Measurements from ENCODE around the gene UBTF.

UBTF gene

DNA sequence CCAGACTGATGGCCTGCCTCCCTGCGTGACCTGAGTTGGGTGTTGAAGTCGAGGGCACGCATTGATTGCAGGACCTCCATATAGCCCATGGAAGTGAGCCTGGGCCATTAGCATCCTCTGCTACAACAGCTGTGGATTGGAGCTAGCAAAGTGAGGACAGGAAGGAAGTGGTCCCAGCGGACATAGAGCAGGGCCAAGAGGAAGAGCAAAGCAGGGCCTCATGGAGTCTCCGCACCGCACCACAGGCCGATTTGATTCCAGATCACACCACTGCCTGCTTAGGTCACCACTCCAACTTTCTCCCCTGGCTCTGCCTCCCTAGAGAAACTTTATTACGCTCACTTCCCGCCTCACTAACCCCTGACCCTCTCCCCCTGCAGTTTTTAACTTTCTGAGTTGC lies 10.7 kb upstream of the UBTF start:
- H3K4me1 ChIP-seq (ENCODE audit: insufficient read depth, low read length): no peaks in the 10 kb centered on the region
- no peaks in the 10 kb centered on the region for H3K36me3 ChIP-seq (ENCODE audit: insufficient read depth, low read length)
- no peak overlapping the region for H3K4me3 ChIP-seq (ENCODE audit: low read length)
- H3K27me3 ChIP-seq (ENCODE audit: insufficient read depth, low read length): peaks cover 2% of the 10 kb centered on the region
- H2AFZ ChIP-seq (ENCODE audit: low read depth, low read length): no peak overlapping the region
- H3K9me3 ChIP-seq (ENCODE audit: low read length): no peaks in the 10 kb centered on the region

DNA sequence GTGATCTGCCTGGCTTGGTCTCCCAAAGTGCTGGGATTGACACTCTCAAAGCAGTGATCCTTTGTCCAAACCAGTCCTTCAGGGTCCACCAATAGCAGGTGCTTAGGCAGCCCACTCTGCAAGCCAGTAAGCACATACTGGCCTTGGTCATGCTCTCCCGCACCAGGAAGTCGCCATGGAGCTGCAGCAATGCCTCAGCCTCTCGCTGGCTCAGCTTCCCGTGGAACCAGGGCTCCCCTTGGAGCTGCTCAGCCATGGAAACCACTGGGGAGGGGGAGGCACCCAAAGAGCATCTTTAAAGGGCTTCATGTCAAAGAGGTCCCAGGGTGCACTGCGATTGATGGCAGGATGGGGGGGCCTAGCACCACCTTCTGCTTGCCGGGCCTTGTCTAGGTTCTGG lies 9.6 kb upstream of the UBTF start:
- peaks cover 2% of the 10 kb centered on the region for H3K27me3 ChIP-seq (ENCODE audit: insufficient read depth, low read length)
- H3K36me3 ChIP-seq (ENCODE audit: insufficient read depth, low read length): no peaks in the 10 kb centered on the region
- H2AFZ ChIP-seq (ENCODE audit: low read depth, low read length): no peak overlapping the region
- no peaks in the 10 kb centered on the region for H3K4me1 ChIP-seq (ENCODE audit: insufficient read depth, low read length)
- H3K4me3 ChIP-seq (ENCODE audit: low read length): no peak overlapping the region
- no peaks in the 10 kb centered on the region for H3K9me3 ChIP-seq (ENCODE audit: low read length)

DNA sequence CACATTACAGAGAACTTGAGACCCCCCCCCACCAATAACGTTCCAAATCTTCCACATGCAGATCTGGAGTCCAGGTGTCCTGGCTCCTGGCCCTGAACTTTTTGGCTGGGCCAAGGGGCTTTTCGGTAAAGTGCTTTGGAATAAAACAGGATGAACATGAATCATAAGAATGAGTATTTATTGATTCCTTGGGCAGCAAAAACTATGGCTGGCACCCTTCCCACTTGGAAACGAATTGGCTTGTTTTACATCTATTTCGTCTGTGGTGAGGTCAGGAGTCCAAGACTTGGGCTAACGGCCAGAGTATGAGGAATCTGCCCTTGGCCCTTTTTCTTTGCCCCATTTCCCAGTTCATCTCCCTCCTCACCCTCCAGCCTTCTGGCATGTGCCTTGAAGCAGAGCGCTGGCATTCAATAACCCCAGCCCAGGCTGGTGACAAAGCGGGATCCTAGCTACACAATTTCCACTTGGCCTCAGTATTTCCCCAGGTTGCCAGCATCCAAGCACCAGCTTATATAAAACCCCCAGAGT lies 4.1 kb upstream of the UBTF start:
- Histone ChIP-seq H3K4me1 (ENCODE audit: insufficient read depth, low read length) (peaks cover 9% of the 10 kb centered on the region), H3K36me3 (ENCODE audit: insufficient read depth, low read length) (no peaks in the 10 kb centered on the region), H3K4me3 (ENCODE audit: low read length) (no peak overlapping the region), H3K9me3 (ENCODE audit: low read length) (no peaks in the 10 kb centered on the region), H2AFZ (ENCODE audit: low read depth, low read length) (no peak overlapping the region), H3K27me3 (ENCODE audit: insufficient read depth, low read length) (no peaks in the 10 kb centered on the region)

DNA sequence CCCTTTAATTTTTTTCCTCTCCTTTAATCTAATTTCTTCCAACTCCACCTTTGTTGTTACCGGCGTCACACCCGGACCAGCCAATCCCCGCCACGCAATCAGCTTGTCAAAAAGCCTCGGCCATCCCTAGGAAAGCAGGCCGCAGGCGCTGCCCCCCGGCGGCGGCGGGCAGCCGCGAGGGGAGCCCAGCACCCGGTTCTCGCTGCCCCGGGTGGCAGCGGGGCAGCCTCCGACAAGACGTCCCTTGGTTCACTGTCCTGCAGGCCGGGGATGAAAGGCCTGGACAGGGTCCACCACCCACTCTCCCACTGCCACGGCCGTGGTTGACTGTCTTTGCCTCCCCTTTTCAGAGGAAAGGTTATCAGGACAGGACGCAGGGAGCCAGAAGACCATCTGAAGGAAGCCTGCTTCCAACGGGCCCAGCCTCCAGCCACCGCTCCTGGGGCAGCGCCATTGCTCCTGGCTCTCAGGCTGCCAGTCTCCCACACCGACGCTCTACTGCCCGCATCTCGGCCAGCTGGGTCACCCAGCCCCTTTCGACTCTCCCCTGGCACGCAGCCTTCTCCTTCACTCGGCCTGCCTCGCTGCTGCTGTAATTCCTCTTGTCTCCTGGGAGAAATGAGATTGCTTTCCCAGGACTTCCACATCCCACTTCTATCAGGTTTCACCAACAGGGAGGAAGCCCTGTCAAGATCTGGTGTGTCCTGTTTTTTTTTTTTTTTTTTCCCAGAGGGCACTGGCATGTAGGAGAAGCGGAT lies 2.8 kb upstream of the UBTF start:
- no peaks in the 10 kb centered on the region for H3K27me3 ChIP-seq (ENCODE audit: insufficient read depth, low read length)
- peaks cover 18% of the 10 kb centered on the region for H3K4me1 ChIP-seq (ENCODE audit: insufficient read depth, low read length)
- peak overlapping the region; percentile 94 for H3K4me3 ChIP-seq (ENCODE audit: low read length)
- peaks cover 2% of the 10 kb centered on the region for H3K36me3 ChIP-seq (ENCODE audit: insufficient read depth, low read length)
- H2AFZ ChIP-seq (ENCODE audit: low read depth, low read length): no peak overlapping the region
- no peaks in the 10 kb centered on the region for H3K9me3 ChIP-seq (ENCODE audit: low read length)

DNA sequence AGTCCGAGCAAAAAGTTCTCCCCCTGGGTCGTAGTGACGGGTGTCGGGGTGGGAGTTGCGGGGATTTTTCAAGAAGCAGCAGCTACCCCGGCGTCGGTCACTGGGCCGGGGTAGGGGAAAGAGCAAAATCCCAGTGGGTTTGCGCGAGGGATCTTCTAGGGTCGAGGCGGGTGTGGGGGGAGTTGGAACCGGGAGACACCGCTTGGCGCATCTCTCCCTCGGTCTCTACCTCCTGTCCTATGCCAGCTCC lies 2.3 kb upstream of the UBTF start:
- H3K4me3 ChIP-seq (ENCODE audit: low read length): peak overlapping the region; percentile 94
- peaks cover 21% of the 10 kb centered on the region for H3K4me1 ChIP-seq (ENCODE audit: insufficient read depth, low read length)

DNA sequence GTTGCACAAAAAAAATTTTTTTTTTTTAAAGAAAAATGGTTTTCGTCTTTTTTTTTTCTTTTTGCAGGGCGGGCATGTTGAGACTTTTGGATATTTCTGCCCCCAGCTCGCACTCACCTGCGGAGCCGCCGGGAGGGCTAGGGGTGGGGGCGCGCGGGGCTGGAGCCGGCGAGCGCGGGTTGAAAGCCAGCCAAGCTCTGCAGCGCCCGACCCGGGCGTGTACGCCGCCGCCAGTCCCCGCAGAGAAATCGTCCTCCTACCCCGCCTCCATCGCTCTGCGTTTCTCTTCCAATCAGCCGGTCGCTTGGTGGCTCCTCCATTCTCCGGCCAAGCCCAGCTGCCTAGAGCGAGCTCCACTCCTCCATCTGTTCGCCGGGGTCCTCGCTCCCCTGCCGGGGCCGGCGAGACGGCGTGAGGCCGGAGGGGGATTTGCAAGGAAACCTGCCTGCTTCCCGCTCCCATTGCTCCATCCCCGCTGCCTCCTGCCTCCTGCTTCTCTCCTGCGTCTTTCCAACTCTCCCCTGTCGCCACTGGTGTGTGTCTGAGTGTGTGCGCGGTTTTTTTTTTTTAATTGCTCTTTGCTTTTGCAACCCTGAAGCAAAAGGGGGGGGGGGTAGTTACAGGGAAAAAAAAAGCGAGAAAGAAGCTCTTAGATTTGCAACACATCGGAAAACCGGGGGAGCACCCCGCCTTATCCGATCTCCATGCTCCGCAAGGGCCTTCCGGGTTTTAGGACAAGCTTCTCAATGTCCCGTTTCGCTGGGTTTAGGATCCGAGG lies 1.8 kb upstream of the UBTF start:
- Histone ChIP-seq H3K4me3 (ENCODE audit: low read length) (peak overlapping the region; percentile 94), H3K36me3 (ENCODE audit: insufficient read depth, low read length) (peaks cover 12% of the 10 kb centered on the region), H2AFZ (ENCODE audit: low read depth, low read length) (no peak overlapping the region), H3K27me3 (ENCODE audit: insufficient read depth, low read length) (no peaks in the 10 kb centered on the region), H3K9me3 (ENCODE audit: low read length) (no peaks in the 10 kb centered on the region), H3K4me1 (ENCODE audit: insufficient read depth, low read length) (peaks cover 21% of the 10 kb centered on the region)

More for the DNA sequence above, 2.3 kb upstream of the UBTF start:
- Histone ChIP-seq H3K27me3 (ENCODE audit: insufficient read depth, low read length) (no peaks in the 10 kb centered on the region), H3K36me3 (ENCODE audit: insufficient read depth, low read length) (peaks cover 7% of the 10 kb centered on the region), H2AFZ (ENCODE audit: low read depth, low read length) (no peak overlapping the region), H3K9me3 (ENCODE audit: low read length) (no peaks in the 10 kb centered on the region)

DNA sequence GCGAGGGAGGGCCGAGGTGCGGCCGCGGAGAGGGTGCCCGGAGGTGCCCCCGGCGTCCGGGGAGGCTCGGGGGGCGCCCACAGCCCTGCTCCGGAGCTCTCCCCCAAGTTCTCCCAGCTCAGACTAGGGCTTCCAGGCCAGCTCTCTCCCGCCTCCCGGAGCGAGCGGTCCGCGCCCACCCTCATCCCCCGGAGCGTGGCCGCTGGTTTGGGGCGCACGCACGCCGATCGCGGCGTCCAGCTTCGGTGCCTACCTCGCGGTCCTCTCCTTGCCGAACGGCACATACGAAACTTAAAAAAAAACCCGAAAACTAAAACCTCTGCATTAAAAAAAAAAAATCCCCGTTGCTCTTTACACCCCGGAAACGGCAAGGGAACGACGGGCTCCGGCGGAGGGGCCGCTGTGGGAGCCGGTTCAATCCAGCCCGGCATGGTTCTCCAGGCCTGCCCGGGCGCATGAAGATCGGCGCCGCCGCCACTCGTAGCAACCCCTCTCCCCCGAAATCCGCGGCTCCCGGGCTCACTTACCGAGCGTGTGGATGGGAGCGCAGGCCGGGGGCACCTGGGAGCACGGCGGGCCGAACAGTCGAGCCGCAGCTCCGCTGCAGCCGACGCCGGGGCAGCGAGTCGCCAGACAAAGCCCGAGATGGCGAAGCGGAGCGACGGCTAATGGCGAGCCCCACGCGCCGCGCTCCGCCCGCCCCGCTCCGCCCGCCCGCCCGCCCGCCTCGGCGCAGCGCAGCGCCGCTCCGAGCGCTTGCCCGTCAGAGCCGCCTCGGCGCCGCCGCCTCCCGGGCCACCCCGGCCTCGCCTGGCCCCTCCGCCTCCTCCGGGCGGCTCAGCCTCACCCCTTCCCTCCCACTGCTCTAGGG lies 973 bp upstream of the UBTF start:
- H3K27me3 ChIP-seq (ENCODE audit: insufficient read depth, low read length): no peaks in the 10 kb centered on the region
- peak overlapping the region; percentile 94 for H3K4me3 ChIP-seq (ENCODE audit: low read length)
- H3K4me1 ChIP-seq (ENCODE audit: insufficient read depth, low read length): peaks cover 21% of the 10 kb centered on the region
- H3K36me3 ChIP-seq (ENCODE audit: insufficient read depth, low read length): peaks cover 20% of the 10 kb centered on the region
- no peaks in the 10 kb centered on the region for H3K9me3 ChIP-seq (ENCODE audit: low read length)
- no peak overlapping the region for H2AFZ ChIP-seq (ENCODE audit: low read depth, low read length)

DNA sequence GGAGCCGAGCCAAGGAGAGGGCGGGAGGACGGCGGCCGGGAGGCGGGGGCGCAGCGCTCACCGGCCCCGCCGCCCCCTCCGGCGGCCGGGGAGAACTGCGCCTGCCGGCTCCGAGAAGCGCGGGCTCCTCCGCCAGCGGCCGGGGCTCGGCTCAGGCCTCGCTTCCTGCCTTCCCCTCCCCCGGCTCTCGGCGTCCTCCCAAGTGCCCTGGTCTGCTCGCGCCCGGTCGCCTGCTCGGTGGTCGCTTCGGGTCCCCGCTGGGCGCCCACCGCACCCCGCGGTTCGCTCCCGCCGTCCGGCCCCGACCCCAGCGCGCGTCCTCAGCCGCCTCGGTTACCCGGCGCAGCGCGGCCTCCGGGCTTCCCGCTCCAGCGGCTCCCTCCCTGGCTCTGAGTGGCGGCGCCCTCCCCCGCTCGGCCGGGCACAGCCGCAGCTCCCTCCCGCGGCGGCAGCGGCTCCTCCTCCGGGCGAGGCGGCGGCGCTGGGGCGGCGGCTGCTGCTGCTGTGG lies 313 bp downstream of the UBTF start:
- no peak overlapping the region for H2AFZ ChIP-seq (ENCODE audit: low read depth, low read length)
- peaks cover 21% of the 10 kb centered on the region for H3K4me1 ChIP-seq (ENCODE audit: insufficient read depth, low read length)

DNA sequence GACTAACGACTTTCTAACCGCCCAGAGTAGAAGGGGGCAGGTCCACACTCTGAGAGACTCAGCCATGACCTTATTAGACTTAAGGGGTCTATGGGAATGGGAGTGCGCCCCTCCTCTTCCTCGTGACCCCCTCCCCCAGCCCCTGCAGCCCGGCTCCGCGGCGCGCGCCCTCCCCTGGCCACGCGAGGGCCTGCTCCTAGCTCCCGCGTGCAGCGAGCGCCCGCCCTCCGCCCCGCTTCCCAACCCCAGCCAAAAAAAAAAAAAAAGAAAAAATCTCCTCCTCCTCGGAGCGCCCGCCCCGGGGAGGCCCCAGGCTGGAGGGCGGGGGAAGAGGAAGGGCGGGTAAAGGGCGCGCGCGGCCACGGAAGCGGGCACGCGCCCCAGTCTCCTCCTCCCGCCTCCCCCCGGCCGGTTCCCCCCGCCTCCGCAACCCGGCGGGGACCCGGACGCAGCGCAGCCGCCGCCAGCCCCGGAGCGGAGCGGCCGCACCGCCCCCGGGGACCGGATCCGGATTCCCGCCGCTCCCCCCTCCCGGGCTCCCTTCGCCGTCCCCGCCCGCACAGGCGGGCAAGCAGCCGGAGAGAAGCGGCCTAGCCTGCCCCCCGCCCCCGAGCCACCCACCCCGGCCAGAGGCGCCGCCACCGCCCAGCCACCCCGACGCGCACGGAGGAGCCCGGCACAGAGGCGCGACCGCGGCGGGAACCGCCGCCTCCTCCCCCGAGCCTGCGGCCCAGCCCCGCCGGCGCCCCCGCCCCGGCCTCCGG lies 949 bp downstream of the UBTF start:
- no peaks in the 10 kb centered on the region for H3K9me3 ChIP-seq (ENCODE audit: low read length)

More for the DNA sequence above, 313 bp downstream of the UBTF start:
- Histone ChIP-seq H3K27me3 (ENCODE audit: insufficient read depth, low read length) (no peaks in the 10 kb centered on the region), H3K9me3 (ENCODE audit: low read length) (no peaks in the 10 kb centered on the region), H3K4me3 (ENCODE audit: low read length) (peak overlapping the region; percentile 69), H3K36me3 (ENCODE audit: insufficient read depth, low read length) (peaks cover 33% of the 10 kb centered on the region)

DNA sequence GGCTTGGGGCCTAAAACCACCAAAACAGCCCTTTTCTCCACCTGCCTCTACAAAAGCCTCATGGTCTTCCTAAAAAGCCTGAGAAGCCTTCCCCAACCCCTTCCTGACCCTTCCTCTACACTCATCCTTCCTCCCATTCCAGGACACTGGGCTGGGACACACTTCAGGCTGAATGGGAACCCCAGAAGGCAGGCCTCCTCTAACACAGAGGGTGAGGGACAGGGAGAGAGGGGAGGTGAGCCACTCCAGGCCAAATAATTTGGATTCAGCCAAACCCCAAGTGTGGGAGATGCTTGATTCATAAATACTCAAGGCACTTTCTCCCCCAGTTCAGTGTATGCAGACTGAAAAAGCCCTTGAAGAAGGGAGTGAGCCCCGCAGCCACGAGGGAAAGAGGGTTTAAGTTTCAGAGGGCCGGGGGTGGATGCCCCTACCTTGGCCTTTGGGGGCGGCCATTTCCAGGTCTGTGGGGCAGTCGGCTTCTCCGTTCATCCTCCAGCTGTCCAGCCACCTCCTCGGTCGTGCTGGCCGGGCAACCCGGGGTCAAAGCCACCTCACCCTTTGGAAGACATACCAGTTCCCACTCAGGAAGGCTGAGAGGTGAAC lies 1.6 kb downstream of the UBTF start:
- no peak overlapping the region for H2AFZ ChIP-seq (ENCODE audit: low read depth, low read length)
- H3K4me1 ChIP-seq (ENCODE audit: insufficient read depth, low read length): peaks cover 20% of the 10 kb centered on the region
- H3K27me3 ChIP-seq (ENCODE audit: insufficient read depth, low read length): no peaks in the 10 kb centered on the region
- H3K4me3 ChIP-seq (ENCODE audit: low read length): peak overlapping the region; percentile 69
- H3K36me3 ChIP-seq (ENCODE audit: insufficient read depth, low read length): peaks cover 46% of the 10 kb centered on the region
- H3K9me3 ChIP-seq (ENCODE audit: low read length): no peaks in the 10 kb centered on the region

More for the DNA sequence above, 949 bp downstream of the UBTF start:
- peaks cover 40% of the 10 kb centered on the region for H3K36me3 ChIP-seq (ENCODE audit: insufficient read depth, low read length)
- no peaks in the 10 kb centered on the region for H3K27me3 ChIP-seq (ENCODE audit: insufficient read depth, low read length)
- H2AFZ ChIP-seq (ENCODE audit: low read depth, low read length): no peak overlapping the region
- H3K4me3 ChIP-seq (ENCODE audit: low read length): peak overlapping the region; percentile 69
- peaks cover 21% of the 10 kb centered on the region for H3K4me1 ChIP-seq (ENCODE audit: insufficient read depth, low read length)

DNA sequence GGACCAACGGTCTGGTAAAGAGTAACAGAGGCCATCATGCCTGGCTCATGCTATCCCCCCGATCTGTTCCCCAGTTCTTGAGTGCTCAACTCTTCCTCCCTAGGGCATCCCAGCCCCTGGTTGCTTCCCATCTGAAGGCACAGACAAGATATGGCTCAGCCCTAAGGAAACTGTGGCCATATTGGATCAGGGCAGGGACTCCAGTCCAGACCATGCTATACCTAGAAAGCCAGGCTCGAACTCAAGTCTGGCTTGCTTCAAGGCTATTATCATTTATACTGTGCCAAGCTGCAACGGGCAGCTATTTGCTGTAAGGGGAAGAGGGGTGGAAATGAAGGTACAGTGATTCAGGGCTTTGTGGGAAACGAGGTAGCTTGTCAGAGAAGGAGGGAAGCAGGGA lies 2.8 kb downstream of the UBTF start:
- peaks cover 13% of the 10 kb centered on the region for H3K4me1 ChIP-seq (ENCODE audit: insufficient read depth, low read length)
- no peak overlapping the region for H3K4me3 ChIP-seq (ENCODE audit: low read length)
- no peaks in the 10 kb centered on the region for H3K9me3 ChIP-seq (ENCODE audit: low read length)
- H3K27me3 ChIP-seq (ENCODE audit: insufficient read depth, low read length): no peaks in the 10 kb centered on the region
- H3K36me3 ChIP-seq (ENCODE audit: insufficient read depth, low read length): peaks cover 52% of the 10 kb centered on the region
- no peak overlapping the region for H2AFZ ChIP-seq (ENCODE audit: low read depth, low read length)

DNA sequence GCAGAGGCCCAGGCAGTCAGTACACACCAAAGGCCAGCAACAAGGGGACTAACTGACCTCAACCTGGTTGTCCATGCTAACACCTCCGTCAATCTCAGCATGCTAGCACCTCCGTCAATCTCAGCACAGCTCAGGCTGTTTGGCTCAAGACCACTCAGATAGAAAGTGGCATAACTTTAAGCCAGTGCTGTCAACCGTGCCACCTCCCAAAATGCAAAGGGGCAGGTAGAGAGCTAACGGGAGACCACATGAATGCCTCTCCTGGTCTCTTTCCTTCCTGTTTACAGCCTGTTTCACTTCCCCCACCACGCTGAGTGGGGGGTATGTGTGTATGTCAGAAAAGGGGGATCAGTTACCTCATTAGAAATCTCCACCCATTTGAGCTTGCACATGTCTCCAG lies 3.3 kb downstream of the UBTF start:
- peaks cover 58% of the 10 kb centered on the region for H3K36me3 ChIP-seq (ENCODE audit: insufficient read depth, low read length)

More for the DNA sequence above, 3.3 kb downstream of the UBTF start:
- H3K9me3 ChIP-seq (ENCODE audit: low read length): no peaks in the 10 kb centered on the region
- H3K27me3 ChIP-seq (ENCODE audit: insufficient read depth, low read length): no peaks in the 10 kb centered on the region
- H3K4me1 ChIP-seq (ENCODE audit: insufficient read depth, low read length): peaks cover 13% of the 10 kb centered on the region
- H3K4me3 ChIP-seq (ENCODE audit: low read length): no peak overlapping the region
- H2AFZ ChIP-seq (ENCODE audit: low read depth, low read length): no peak overlapping the region
